Keratinocyte (primary cell): ENCODE results near the gene MEF2A. TPM values are rescaled to one million over a fixed set of nuclear protein-coding genes. Genes with fewer than 3 reads are reported as not detected.

Experiments used
- DNase-seq: peaks from one replicate; pipeline ENCODE4 v3.0.0-alpha.2; 2011; ENCODE audit warnings: low read depth, missing footprints, low spot score
- FAIRE-seq: peaks from 2 replicates; lab custom pipeline; 2011; peaks lifted over from hg19 to GRCh38; lab: Jason Lieb, UNC
- H2AFZ ChIP-seq: 2 replicates; pipeline ENCODE4 v1.6.0; 2012; ENCODE audit warnings: low read length, control low read depth, inconsistent platforms; ENCODE audit not compliant: control insufficient read depth
- H3K27ac ChIP-seq: 2 replicates; pipeline ENCODE4 v1.5.1; 2011; ENCODE audit warnings: low read length; ENCODE audit not compliant: control insufficient read depth, insufficient read depth
- H3K27me3 ChIP-seq: 3 replicates; pipeline ENCODE4 v1.6.0; 2011; ENCODE audit warnings: low read length; ENCODE audit not compliant: control insufficient read depth, insufficient read depth; ENCODE audit errors: extremely low read depth
- H3K36me3 ChIP-seq, 2 experiments: 2 replicates in 1 of 2; 3 replicates in 1 of 2; pipeline ENCODE4 v1.5.1; 2011; ENCODE audit warnings: low read length in 2 of 2, mild to moderate bottlenecking in 1 of 2; ENCODE audit not compliant: control insufficient read depth in 2 of 2, insufficient read depth in 2 of 2; ENCODE audit errors: extremely low read depth in 1 of 2
- H3K4me1 ChIP-seq: 3 replicates; pipeline ENCODE4 v1.5.1; 2011; ENCODE audit warnings: low read length; ENCODE audit not compliant: control insufficient read depth, insufficient read depth; ENCODE audit errors: extremely low read depth
- H3K4me2 ChIP-seq: 3 replicates; pipeline ENCODE4 v1.6.0; 2011; ENCODE audit warnings: low read depth, low read length; ENCODE audit not compliant: control insufficient read depth, insufficient read depth; ENCODE audit errors: extremely low read depth
- H3K4me3 ChIP-seq, 3 experiments: fragments of 200-600 bp in 1 of 3; sonication (generic) in 1 of 3; 2 replicates in 2 of 3; 3 replicates in 1 of 3; pipeline ENCODE4 v1.5.1; 2011 to 2016; ENCODE audit warnings: low read length in 3 of 3, mild to moderate bottlenecking in 3 of 3, control low read depth in 2 of 3, inconsistent platforms in 1 of 3, low read depth in 1 of 3, mixed read lengths in 1 of 3, mixed run types in 1 of 3, moderate library complexity in 1 of 3; ENCODE audit not compliant: control insufficient read depth in 2 of 3, insufficient read depth in 2 of 3; ENCODE audit errors: extremely low read depth in 1 of 3
- H3K79me2 ChIP-seq: 2 replicates; pipeline ENCODE4 v1.6.0; 2012; ENCODE audit warnings: low read length; ENCODE audit not compliant: control insufficient read depth, insufficient read depth
- H3K9ac ChIP-seq: 3 replicates; pipeline ENCODE4 v1.6.0; 2011; ENCODE audit warnings: low read length; ENCODE audit not compliant: control insufficient read depth, insufficient read depth; ENCODE audit errors: extremely low read depth
- H3K9me1 ChIP-seq: 3 replicates; pipeline ENCODE4 v1.6.0; 2011; ENCODE audit warnings: low read length; ENCODE audit not compliant: control insufficient read depth, insufficient read depth; ENCODE audit errors: extremely low read depth
- H3K9me3 ChIP-seq: 2 replicates; pipeline ENCODE4 v1.5.1; 2012; ENCODE audit warnings: low read depth, low read length; ENCODE audit not compliant: control insufficient read depth
- H4K20me1 ChIP-seq: 3 replicates; pipeline ENCODE4 v1.6.0; 2011; ENCODE audit warnings: low read length; ENCODE audit not compliant: control insufficient read depth, insufficient read depth; ENCODE audit errors: extremely low read depth
- CTCF ChIP-seq, 3 experiments: IDR thresholded peaks in 1 of 3; conservative IDR thresholded peaks in 1 of 3; optimal IDR thresholded peaks in 1 of 3; 2 replicates in 2 of 3; 3 replicates in 1 of 3; pipeline versions ENCODE3 to v1.5.1; 2011; ENCODE audit warnings: low read length in 3 of 3, mild to moderate bottlenecking in 3 of 3, moderate library complexity in 2 of 3, control low read depth in 1 of 3, inconsistent platforms in 1 of 3; ENCODE audit not compliant: insufficient read depth in 2 of 3; ENCODE audit errors: extremely low read depth in 1 of 3
- EZH2 ChIP-seq: IDR thresholded peaks from one replicate; pipeline ENCODE4 v1.6.1; 2012; ENCODE audit warnings: inconsistent platforms, mild to moderate bottlenecking, low read length, moderate library complexity
- dilution Hi-C: fragments of 300-500 bp; cut with MboI; formaldehyde crosslinking; loops from one replicate; pipeline ENCODE4 v1.7.0; 2020; ENCODE audit warnings: low sequenced_read_pairs; ENCODE audit not compliant: extremely low pct_ligation_motif_present
- polyA plus RNA-seq, 5 experiments: library from polyadenylated mRNA; depleted of rRNA in 3 of 5; stranded (reverse) in 3 of 5; stranded (forward) in 1 of 5; unstranded in 1 of 5; fragments of >200 nt; gene quantifications; 1 replicate in 1 of 5; 2 replicates in 3 of 5; 3 replicates in 1 of 5; pipeline versions ENCODE4 v1.2.1 to v1.2.3, GENCODE V29; 2011 to 2012; ENCODE audit warnings: missing spikeins in 2 of 5, low read depth in 1 of 5, low replicate concordance in 1 of 5

The MEF2A gene
- polyA plus RNA-seq, 1 donor (not counting 4 experiments of a cell fraction or from before 2014, with no cell fraction given) = 27.4 TPM

GRCh38 chr15:99727330-99727729 is 161.5 kb downstream of the MEF2A start:
- no peak overlapping the region for H3K4me3 ChIP-seq
- no peaks in the 10 kb centered on the region for H4K20me1 ChIP-seq
- H3K27me3 ChIP-seq = no peaks in the 10 kb centered on the region
- H2AFZ ChIP-seq = no peak overlapping the region
- H3K9me3 ChIP-seq = no peaks in the 10 kb centered on the region
- H3K36me3 ChIP-seq = peaks cover 7 to 15% of the 10 kb centered on the region in 2 experiments
- no peak for TF ChIP-seq EZH2
- TF ChIP-seq CTCF (optimal IDR thresholded peaks at IDR 0.05 in 1 of 3, IDR thresholded peaks at IDR 0.05 in 1 of 3, conservative IDR thresholded peaks at IDR 0.05 in 1 of 3; ENCODE audit: extremely low read depth in 1 of 3, insufficient read depth in 2 of 3, low read length in 3 of 3) = no peak
- no peak overlapping the region for H3K4me2 ChIP-seq
- no peak for DNase-seq
- H3K79me2 ChIP-seq = no peaks in the 10 kb centered on the region
- dilution Hi-C loops = no loop called here
- no peak for FAIRE-seq
- no peak overlapping the region for H3K9ac ChIP-seq
- H3K4me1 ChIP-seq = peaks cover 19% of the 10 kb centered on the region
- H3K9me1 ChIP-seq = peaks cover 3% of the 10 kb centered on the region
- H3K27ac ChIP-seq = no peak overlapping the region

- peaks cover 3% of the 10 kb centered on the region for H3K9me1 ChIP-seq
- FAIRE-seq = no peak
- H3K9me3 ChIP-seq = no peaks in the 10 kb centered on the region
- dilution Hi-C loops = no loop called here
- no peak overlapping the region for H2AFZ ChIP-seq
- no peak overlapping the region for H3K4me3 ChIP-seq
- H4K20me1 ChIP-seq = no peaks in the 10 kb centered on the region
- TF ChIP-seq CTCF (optimal IDR thresholded peaks at IDR 0.05 in 1 of 3, IDR thresholded peaks at IDR 0.05 in 1 of 3, conservative IDR thresholded peaks at IDR 0.05 in 1 of 3; ENCODE audit: extremely low read depth in 1 of 3, insufficient read depth in 2 of 3, low read length in 3 of 3) = no peak
- TF ChIP-seq EZH2 = no peak
- DNase-seq = no peak
- H3K9ac ChIP-seq = no peak overlapping the region
- no peak overlapping the region for H3K27ac ChIP-seq
- no peaks in the 10 kb centered on the region for H3K27me3 ChIP-seq
- peaks cover 7 to 15% of the 10 kb centered on the region in 2 experiments for H3K36me3 ChIP-seq
- H3K79me2 ChIP-seq = no peaks in the 10 kb centered on the region
- no peak overlapping the region for H3K4me2 ChIP-seq
- peaks cover 21% of the 10 kb centered on the region for H3K4me1 ChIP-seq
These were observed 161.9 kb downstream of the MEF2A start for GRCh38 chr15:99727733-99728132.
